ENCODE results near the gene GLRX5.

Gene GLRX5

GRCh38 chr14:95498622-95499353 lies 36.1 kb upstream of the GLRX5 start:
- no peak overlapping the region for H3K4me3 ChIP-seq (ENCODE audit: low read depth, low read length)
- TF ChIP-seq CTCF (IDR thresholded peaks at IDR 0.05; ENCODE audit: borderline replicate concordance, insufficient read depth, low read depth, low read length): no peak

- H3K4me3 ChIP-seq (ENCODE audit: low read depth, low read length): no peak overlapping the region
- TF ChIP-seq CTCF (IDR thresholded peaks at IDR 0.05; ENCODE audit: borderline replicate concordance, insufficient read depth, low read depth, low read length): no peak
Measured at GRCh38 chr14:95499354-95499750, 35.5 kb upstream of the GLRX5 start.

GRCh38 chr14:95500201-95500681 lies 34.6 kb upstream of the GLRX5 start:
- TF ChIP-seq CTCF (IDR thresholded peaks at IDR 0.05; ENCODE audit: borderline replicate concordance, insufficient read depth, low read depth, low read length): no peak
- H3K4me3 ChIP-seq (ENCODE audit: low read depth, low read length): no peak overlapping the region

- H3K4me3 ChIP-seq (ENCODE audit: low read depth, low read length): no peak overlapping the region
- TF ChIP-seq CTCF (IDR thresholded peaks at IDR 0.05; ENCODE audit: borderline replicate concordance, insufficient read depth, low read depth, low read length): no peak
Measured at GRCh38 chr14:95500772-95501401, 34.0 kb upstream of the GLRX5 start.

GRCh38 chr14:95502381-95502950 lies 32.4 kb upstream of the GLRX5 start:
- H3K4me3 ChIP-seq (ENCODE audit: low read depth, low read length): no peak overlapping the region
- TF ChIP-seq CTCF (IDR thresholded peaks at IDR 0.05; ENCODE audit: borderline replicate concordance, insufficient read depth, low read depth, low read length): no peak

GRCh38 chr14:95503365-95504134 lies 31.3 kb upstream of the GLRX5 start:
- TF ChIP-seq CTCF (IDR thresholded peaks at IDR 0.05; ENCODE audit: borderline replicate concordance, insufficient read depth, low read depth, low read length): no peak
- H3K4me3 ChIP-seq (ENCODE audit: low read depth, low read length): no peak overlapping the region
